Kidney (tissue), 14 donors: ENCODE measurements around the gene ACER1. TPM values are rescaled to one million over a fixed set of nuclear protein-coding genes. Genes with fewer than 3 reads are reported as not detected.
A peak's percentile ranks its signal among the peaks of the same experiment; 100 is the strongest.
"Not testable (repeated sequence)": the region's sequence is repeated elsewhere in the genome, so short reads cannot be mapped to it uniquely, and the experiment has no call there.

ENCODE experiments used
- DNase-seq, 5 donors: peaks; one replicate each; pipeline ENCODE4 v3.0.0-alpha.2; 2013 to 2020
- FAIRE-seq: peaks from 2 replicates; lab custom pipeline; 2012; peaks lifted over from hg19 to GRCh38; lab: Jason Lieb, UNC
- H3K27ac ChIP-seq, 2 donors: one replicate each; pipeline ENCODE4 v1.7.0; 2013; ENCODE audit warnings: low read depth in 2 of 2, low read length in 2 of 2, inconsistent platforms in 1 of 2
- H3K27me3 ChIP-seq: one replicate; pipeline ENCODE4 v1.7.1; 2013; ENCODE audit warnings: low read length, inconsistent platforms; ENCODE audit not compliant: control insufficient read depth, insufficient read depth
- H3K36me3 ChIP-seq, 3 donors: one replicate each; pipeline versions ENCODE4 v1.7.0 to v1.7.1; 2013; ENCODE audit warnings: low read length in 3 of 3, control low read depth in 1 of 3, inconsistent platforms in 1 of 3; ENCODE audit not compliant: insufficient read depth in 3 of 3, control insufficient read depth in 2 of 3
- H3K4me1 ChIP-seq, 3 donors: one replicate each; pipeline versions ENCODE4 v1.7.0 to v1.7.1; 2013; ENCODE audit warnings: low read length in 3 of 3, inconsistent platforms in 1 of 3, low read depth in 1 of 3; ENCODE audit not compliant: control insufficient read depth in 2 of 3, insufficient read depth in 2 of 3
- H3K4me3 ChIP-seq, 3 donors: one replicate each; pipeline versions ENCODE4 v1.7.0 to v1.8.1; 2013; ENCODE audit warnings: low read length in 3 of 3, control low read depth in 1 of 3, inconsistent platforms in 1 of 3
- H3K9ac ChIP-seq, 3 donors: one replicate each; pipeline versions ENCODE4 v1.7.0 to v1.7.1; 2013; ENCODE audit warnings: low read length in 3 of 3, control low read depth in 1 of 3, inconsistent platforms in 1 of 3
- H3K9me3 ChIP-seq, 3 donors: one replicate each; pipeline versions ENCODE4 v1.7.0 to v1.7.1; 2013; ENCODE audit warnings: low read length in 3 of 3, control low read depth in 1 of 3, inconsistent platforms in 1 of 3; ENCODE audit not compliant: control insufficient read depth in 2 of 3, insufficient read depth in 1 of 3
- intact Hi-C: fragments of 100-400 bp; cut with DNase I; formaldehyde crosslinking; loops from one replicate; pipeline ENCODE4 v1.11.1; 2022
- polyA plus RNA-seq: library from polyadenylated mRNA; stranded (reverse); fragments of 350-450 nt; fragmentation: Illumina TruSeq; extraction: RNeasy Lipid Tissue Mini Kit (QIAGEN cat#74804); gene quantifications from one replicate; pipeline ENCODE4 v1.2.3, GENCODE V29; 2014; ENCODE audit warnings: low read depth, low replicate concordance; ENCODE audit not compliant: insufficient read depth
- total RNA-seq: library from RNA; stranded (reverse); fragmentation: NEBNext Ultra II Directional; extraction: Animal tissue kit (Norgen Biotek cat#: 25700); gene quantifications from one replicate; pipeline ENCODE4 v1.2.1, GENCODE V29; 2021
- TF ChIP-seq, protein P1 (sequence below): IDR thresholded peaks from 3 replicates; pipeline ENCODE4 v1.5.1; 2012; ENCODE audit warnings: mild to moderate bottlenecking, moderate library complexity, borderline replicate concordance; ENCODE audit not compliant: insufficient read depth; ENCODE audit errors: extremely low read depth
- donor health status: control.
- donor health status: control.
- donor health status: control.
- donor health status: control.
- donor health status: control.
- donor health status: DM: yes; HTN: yes; CAD: no.
- donor health status: Normal renal cell carcinoma (clear cell type).

Gene ACER1
- total and polyA plus RNA-seq, 2 donors from 2014 or later, result not detected

DNA sequence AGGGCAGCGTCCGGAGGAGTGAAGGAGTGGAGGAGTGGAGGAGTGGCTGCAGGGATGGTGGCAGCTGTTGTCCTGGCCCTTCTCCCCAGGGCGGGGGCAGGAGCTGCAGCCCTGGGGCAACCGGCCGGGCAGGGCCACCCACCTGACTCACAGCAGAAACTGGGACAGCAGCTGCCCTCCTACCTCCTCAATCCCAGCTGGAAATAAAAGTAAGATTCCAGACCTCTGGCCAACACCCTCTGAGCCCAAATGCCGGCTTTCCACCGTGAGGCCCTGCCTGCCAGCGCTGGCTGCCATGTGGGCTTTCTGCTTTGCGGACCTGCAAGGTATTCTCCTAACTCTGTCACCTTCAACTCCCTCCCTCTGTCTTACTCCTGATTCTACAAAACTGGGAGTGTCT, 24.6 kb upstream of the ACER1 start:
- Histone ChIP-seq H3K4me1 (peaks cover 0 to 6% (median 0%) of the 10 kb centered on the region in 3 donors), H3K4me3 (no peak overlapping the region), H3K9ac (no peak overlapping the region), H3K27me3 (no peaks in the 10 kb centered on the region), H3K9me3 (no peaks in the 10 kb centered on the region), H3K27ac (no peak overlapping the region), H3K36me3 (no peaks in the 10 kb centered on the region)
- intact Hi-C loops, result no loop called here
- DNase-seq, result peak in 4 of 5 donors; percentile 38 to 61 (median 52)
- TF ChIP-seq, protein P1, sequence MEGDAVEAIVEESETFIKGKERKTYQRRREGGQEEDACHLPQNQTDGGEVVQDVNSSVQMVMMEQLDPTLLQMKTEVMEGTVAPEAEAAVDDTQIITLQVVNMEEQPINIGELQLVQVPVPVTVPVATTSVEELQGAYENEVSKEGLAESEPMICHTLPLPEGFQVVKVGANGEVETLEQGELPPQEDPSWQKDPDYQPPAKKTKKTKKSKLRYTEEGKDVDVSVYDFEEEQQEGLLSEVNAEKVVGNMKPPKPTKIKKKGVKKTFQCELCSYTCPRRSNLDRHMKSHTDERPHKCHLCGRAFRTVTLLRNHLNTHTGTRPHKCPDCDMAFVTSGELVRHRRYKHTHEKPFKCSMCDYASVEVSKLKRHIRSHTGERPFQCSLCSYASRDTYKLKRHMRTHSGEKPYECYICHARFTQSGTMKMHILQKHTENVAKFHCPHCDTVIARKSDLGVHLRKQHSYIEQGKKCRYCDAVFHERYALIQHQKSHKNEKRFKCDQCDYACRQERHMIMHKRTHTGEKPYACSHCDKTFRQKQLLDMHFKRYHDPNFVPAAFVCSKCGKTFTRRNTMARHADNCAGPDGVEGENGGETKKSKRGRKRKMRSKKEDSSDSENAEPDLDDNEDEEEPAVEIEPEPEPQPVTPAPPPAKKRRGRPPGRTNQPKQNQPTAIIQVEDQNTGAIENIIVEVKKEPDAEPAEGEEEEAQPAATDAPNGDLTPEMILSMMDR, result no peak
- FAIRE-seq, result no peak

GRCh38 chr19:6357174-6357573, 23.8 kb upstream of the ACER1 start:
- FAIRE-seq (no peak), DNase-seq (peak in 1 of 5 donors; percentile 41)
- peaks cover 0 to 2% (median 0%) of the 10 kb centered on the region in 3 donors for H3K4me1 ChIP-seq
- intact Hi-C loops, result no loop called here
- TF ChIP-seq, protein P1, result no peak
- no peaks in the 10 kb centered on the region for H3K9me3 ChIP-seq
- no peaks in the 10 kb centered on the region for H3K27me3 ChIP-seq
- H3K9ac ChIP-seq, result no peak overlapping the region
- H3K27ac ChIP-seq, result no peak overlapping the region
- H3K36me3 ChIP-seq, result no peaks in the 10 kb centered on the region
- H3K4me3 ChIP-seq, result no peak overlapping the region

GRCh38 chr19:6355321-6356040, 22.1 kb upstream of the ACER1 start:
- H3K9me3 ChIP-seq, intact Hi-C loops, H3K4me3 ChIP-seq, FAIRE-seq, H3K27ac ChIP-seq, H3K27me3 ChIP-seq, H3K9ac ChIP-seq, H3K36me3 ChIP-seq, H3K4me1 ChIP-seq: not testable (repeated sequence)
- peak in 1 of 5 donors; percentile 57 for DNase-seq

DNA sequence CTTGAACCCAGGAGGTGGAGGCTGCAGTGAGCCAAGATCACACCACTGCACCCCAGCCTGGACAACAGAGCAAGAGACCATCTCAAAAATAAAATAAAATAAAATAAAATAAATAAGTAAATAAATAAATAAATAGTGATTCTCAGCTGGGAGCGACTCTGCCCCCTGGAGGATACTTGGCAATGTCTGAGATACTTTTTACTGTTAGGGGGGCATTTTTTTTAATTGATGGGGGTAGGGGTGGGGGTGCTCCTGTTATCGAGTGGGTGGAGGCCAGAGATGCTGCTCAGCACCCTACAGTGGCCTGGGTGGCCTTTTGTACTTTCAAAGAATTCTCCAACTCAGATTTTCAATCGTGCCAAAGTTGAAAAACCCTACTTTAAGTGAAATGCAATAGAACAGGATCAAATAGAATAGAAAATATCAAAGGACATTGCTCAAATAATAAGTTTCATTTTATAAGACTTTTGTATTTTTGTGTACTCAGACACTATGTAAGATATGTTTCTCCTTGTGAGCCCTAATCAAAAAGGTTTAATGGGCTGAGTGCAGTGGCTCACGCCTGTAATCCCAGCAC, 20.8 kb upstream of the ACER1 start:
- no peak for FAIRE-seq
- no peaks in the 10 kb centered on the region for H3K4me1 ChIP-seq
- TF ChIP-seq, protein P1, result peak; percentile 26
- no peak overlapping the region for H3K9ac ChIP-seq
- H3K27me3 ChIP-seq, result no peaks in the 10 kb centered on the region
- H3K4me3 ChIP-seq, result no peak overlapping the region
- intact Hi-C loops, result no loop called here
- no peaks in the 10 kb centered on the region for H3K9me3 ChIP-seq
- no peak overlapping the region for H3K27ac ChIP-seq
- H3K36me3 ChIP-seq, result no peaks in the 10 kb centered on the region
- DNase-seq, result peak in 1 of 5 donors; percentile 8
